HepG2 (cell line): ENCODE results near the gene FGGY. TPM values are rescaled to one million over a fixed set of nuclear protein-coding genes. Genes with fewer than 3 reads are reported as not detected.

Experiments
- ATAC-seq: fragments of 200-7000 bp; cut with Tn5 transposase; 3 replicates; pipeline ENCODE4 v1.9.1; 2020; ENCODE audit warnings: mild to moderate bottlenecking, moderate library complexity
- BruUV-seq: library from RNA; stranded (reverse); fragments of 400-500 nt; replicated peaks from 2 replicates; lab custom pipeline; 2021; lab: Mats Ljungman, UMichigan
- CTCF ChIA-PET: fragments of 300-600 bp; formaldehyde crosslinking; extraction: SDS; loops from one replicate; lab custom pipeline; 2021; ENCODE audit warnings: low total read pairs, inconsistent platforms, low intra/inter-chr PET ratio; lab: Yijun Ruan, JAX
- POLR2A ChIA-PET: fragments of 350-600 bp; sonication (Branson Sonifier 250); formaldehyde crosslinking; loops from one replicate; lab custom pipeline; 2020; ENCODE audit warnings: antibody characterized with exemption, inconsistent platforms; lab: Yijun Ruan, JAX
- DNase-seq: peaks from one replicate; pipeline ENCODE4 v3.0.0-alpha.2; 2015; ENCODE audit warnings: low spot score
- FAIRE-seq: peaks from 3 replicates; lab custom pipeline; 2011; peaks lifted over from hg19 to GRCh38; lab: Jason Lieb, UNC
- H2AFZ ChIP-seq: one replicate; pipeline ENCODE4 v1.6.1; 2011; ENCODE audit warnings: low read length, inconsistent platforms
- H3K27ac ChIP-seq: fragments of 300-600 bp; 3 replicates; pipeline ENCODE4 v1.8.0; 2011; ENCODE audit warnings: mixed run types, mild to moderate bottlenecking, mixed read lengths, low read length, inconsistent platforms; ENCODE audit not compliant: insufficient read depth; ENCODE audit errors: extremely low read length
- H3K27me3 ChIP-seq, 2 experiments: fragments of 200-600 bp in 1 of 2; 2 replicates in 1 of 2; 3 replicates in 1 of 2; pipeline versions ENCODE4 v1.6.0 to v1.8.0; 2011; ENCODE audit warnings: low read length in 2 of 2, mild to moderate bottlenecking in 2 of 2, moderate library complexity in 2 of 2, inconsistent platforms in 1 of 2; ENCODE audit not compliant: insufficient read depth in 2 of 2, control insufficient read depth in 1 of 2
- H3K36me3 ChIP-seq, 2 experiments: fragments of 200-600 bp in 1 of 2; replicated peaks in 1 of 2; 2 replicates in 1 of 2; 3 replicates in 1 of 2; pipeline versions ENCODE4 v1.5.1 to v1.8.0; 2011; ENCODE audit warnings: low read length in 2 of 2, inconsistent platforms in 1 of 2; ENCODE audit not compliant: insufficient read depth in 2 of 2, control insufficient read depth in 1 of 2
- H3K4me1 ChIP-seq: 2 replicates; pipeline ENCODE4 v1.5.1; 2012; ENCODE audit warnings: low read length, inconsistent platforms; ENCODE audit not compliant: insufficient read depth
- H3K4me2 ChIP-seq: 2 replicates; pipeline ENCODE4 v1.6.0; 2011; ENCODE audit warnings: low read depth, low read length, inconsistent platforms
- H3K4me3 ChIP-seq, 3 experiments: fragments of 200-600 bp in 1 of 3; sonication (generic), shearing (Covaris generic) in 1 of 3; replicated peaks in 1 of 3; 2 replicates each; pipeline ENCODE4 v1.5.1; 2011 to 2016; ENCODE audit warnings: low read length in 3 of 3, inconsistent platforms in 2 of 3, low read depth in 2 of 3, mild to moderate bottlenecking in 2 of 3, control low read depth in 1 of 3, mixed read lengths in 1 of 3; ENCODE audit not compliant: insufficient read depth in 1 of 3
- H3K79me2 ChIP-seq: one replicate; pipeline ENCODE4 v1.6.1; 2011; ENCODE audit warnings: low read length, inconsistent platforms; ENCODE audit not compliant: insufficient read depth
- H3K9ac ChIP-seq: 2 replicates; pipeline ENCODE4 v1.6.0; 2011; ENCODE audit warnings: mild to moderate bottlenecking, low read depth, low read length, inconsistent platforms; ENCODE audit not compliant: insufficient read depth
- H3K9me3 ChIP-seq: 2 replicates; pipeline ENCODE4 v1.5.1; 2012; ENCODE audit warnings: mild to moderate bottlenecking, low read length
- H4K20me1 ChIP-seq: 2 replicates; pipeline ENCODE4 v1.6.0; 2011; ENCODE audit warnings: inconsistent platforms, mild to moderate bottlenecking, low read length, moderate library complexity; ENCODE audit not compliant: insufficient read depth
- HDAC1 ChIP-seq: sonication (generic); formaldehyde crosslinking; IDR thresholded peaks from 2 replicates; pipeline ENCODE4 v1.5.1; 2020; ENCODE audit warnings: mild to moderate bottlenecking, missing genetic modification reagents
- MLLT10 ChIP-seq: sonication (generic); formaldehyde crosslinking; IDR thresholded peaks from 2 replicates; pipeline ENCODE4 v1.4.0; 2020; ENCODE audit warnings: missing genetic modification reagents
- NR3C1 ChIP-seq: sonication (generic); formaldehyde crosslinking; IDR thresholded peaks from 2 replicates; pipeline ENCODE4 v1.4.0; 2020; ENCODE audit warnings: missing genetic modification reagents
- ZSCAN29 ChIP-seq: sonication (generic); formaldehyde crosslinking; conservative IDR thresholded peaks from 2 replicates; pipeline ENCODE4 v1.4.0; 2020; ENCODE audit warnings: mild to moderate bottlenecking, missing genetic modification reagents
- WGBS: methylation state at CpG from one replicate; pipeline ENCODE4 v1.1.6; 2017; ENCODE audit warnings: low lambda C conversion rate; 5-methylcytosine and 5-hydroxymethylcytosine counted together
- in situ Hi-C: cut with HindIII; loops from 2 replicates; pipeline ENCODE4 v1.10.0; 2017; ENCODE audit warnings: low pct_unique_long_range_greater_than_20kb; ENCODE audit not compliant: extremely low pct_ligation_motif_present
- intact Hi-C: fragments of 100-400 bp; cut with micrococcal nuclease; formaldehyde crosslinking; loops from one replicate; pipeline ENCODE4 v1.10.0; 2022; ENCODE audit not compliant: unreplicated experiment
- polyA plus RNA-seq, 8 experiments: library from polyadenylated mRNA; depleted of rRNA in 3 of 8; stranded (reverse) in 7 of 8; unstranded in 1 of 8; fragments of >200 nt; fragmentation: Illumina TruSeq in 4 of 8; extraction: Trizol in 4 of 8; gene quantifications; 2 replicates each; pipeline versions ENCODE4 v1.2.1 to v1.2.3, GENCODE V29; 2011 to 2016; ENCODE audit warnings: low read depth in 4 of 8, missing spikeins in 1 of 8, mixed read lengths in 1 of 8; ENCODE audit not compliant: insufficient read depth in 1 of 8
- total RNA-seq, 5 experiments: library from RNA; depleted of rRNA; stranded (reverse); fragments of >200 nt; fragmentation: Illumina TruSeq; extraction: Trizol; gene quantifications; 2 replicates each; pipeline ENCODE4 v1.2.3, GENCODE V29; 2016; ENCODE audit warnings: low read depth in 1 of 5
- TF ChIP-seq, protein P1 (sequence below): sonication (generic); formaldehyde crosslinking; IDR thresholded peaks from 2 replicates; pipeline ENCODE4 v1.4.0; 2020; ENCODE audit warnings: mild to moderate bottlenecking, missing genetic modification reagents
- TF ChIP-seq, protein P2 (sequence below): sonication (generic); formaldehyde crosslinking; IDR thresholded peaks from 2 replicates; pipeline ENCODE4 v1.4.0; 2020; ENCODE audit warnings: missing genetic modification reagents
- TF ChIP-seq, protein P3 (sequence below): sonication (generic); formaldehyde crosslinking; IDR thresholded peaks from 2 replicates; pipeline ENCODE4 v1.5.0; 2020; ENCODE audit warnings: mild to moderate bottlenecking, missing genetic modification reagents, borderline replicate concordance

Gene FGGY
- total and polyA plus RNA-seq, 2 of the 13 experiments (the other 11 are each of a cell fraction or from before 2014, with no cell fraction given), result 15.7 to 27.5 TPM

DNA sequence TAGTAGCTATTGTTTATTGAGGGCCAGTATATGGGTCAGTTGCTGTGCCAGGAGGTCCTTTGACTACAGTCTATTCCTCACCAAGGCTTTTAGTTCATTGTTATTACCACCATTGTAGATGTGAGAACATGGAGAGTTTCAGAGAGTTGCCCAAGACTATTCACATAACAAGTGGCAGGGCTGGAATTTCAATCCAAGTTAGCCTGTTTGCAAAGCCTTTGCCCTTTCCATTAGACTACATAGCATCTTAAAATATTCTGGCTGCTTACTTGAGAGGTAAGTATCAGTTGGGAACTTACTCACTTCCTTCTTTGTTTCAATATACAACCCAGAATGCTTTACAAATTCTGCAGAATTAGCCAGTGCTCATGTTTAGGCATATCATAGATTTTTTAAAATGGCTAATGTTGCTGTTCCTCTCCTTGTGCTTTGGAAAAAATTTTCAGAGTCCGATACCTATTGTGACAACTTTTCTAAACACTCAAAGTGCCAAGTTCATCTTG, 141.2 kb downstream of the FGGY start (continued):
- TF ChIP-seq, protein P1, sequence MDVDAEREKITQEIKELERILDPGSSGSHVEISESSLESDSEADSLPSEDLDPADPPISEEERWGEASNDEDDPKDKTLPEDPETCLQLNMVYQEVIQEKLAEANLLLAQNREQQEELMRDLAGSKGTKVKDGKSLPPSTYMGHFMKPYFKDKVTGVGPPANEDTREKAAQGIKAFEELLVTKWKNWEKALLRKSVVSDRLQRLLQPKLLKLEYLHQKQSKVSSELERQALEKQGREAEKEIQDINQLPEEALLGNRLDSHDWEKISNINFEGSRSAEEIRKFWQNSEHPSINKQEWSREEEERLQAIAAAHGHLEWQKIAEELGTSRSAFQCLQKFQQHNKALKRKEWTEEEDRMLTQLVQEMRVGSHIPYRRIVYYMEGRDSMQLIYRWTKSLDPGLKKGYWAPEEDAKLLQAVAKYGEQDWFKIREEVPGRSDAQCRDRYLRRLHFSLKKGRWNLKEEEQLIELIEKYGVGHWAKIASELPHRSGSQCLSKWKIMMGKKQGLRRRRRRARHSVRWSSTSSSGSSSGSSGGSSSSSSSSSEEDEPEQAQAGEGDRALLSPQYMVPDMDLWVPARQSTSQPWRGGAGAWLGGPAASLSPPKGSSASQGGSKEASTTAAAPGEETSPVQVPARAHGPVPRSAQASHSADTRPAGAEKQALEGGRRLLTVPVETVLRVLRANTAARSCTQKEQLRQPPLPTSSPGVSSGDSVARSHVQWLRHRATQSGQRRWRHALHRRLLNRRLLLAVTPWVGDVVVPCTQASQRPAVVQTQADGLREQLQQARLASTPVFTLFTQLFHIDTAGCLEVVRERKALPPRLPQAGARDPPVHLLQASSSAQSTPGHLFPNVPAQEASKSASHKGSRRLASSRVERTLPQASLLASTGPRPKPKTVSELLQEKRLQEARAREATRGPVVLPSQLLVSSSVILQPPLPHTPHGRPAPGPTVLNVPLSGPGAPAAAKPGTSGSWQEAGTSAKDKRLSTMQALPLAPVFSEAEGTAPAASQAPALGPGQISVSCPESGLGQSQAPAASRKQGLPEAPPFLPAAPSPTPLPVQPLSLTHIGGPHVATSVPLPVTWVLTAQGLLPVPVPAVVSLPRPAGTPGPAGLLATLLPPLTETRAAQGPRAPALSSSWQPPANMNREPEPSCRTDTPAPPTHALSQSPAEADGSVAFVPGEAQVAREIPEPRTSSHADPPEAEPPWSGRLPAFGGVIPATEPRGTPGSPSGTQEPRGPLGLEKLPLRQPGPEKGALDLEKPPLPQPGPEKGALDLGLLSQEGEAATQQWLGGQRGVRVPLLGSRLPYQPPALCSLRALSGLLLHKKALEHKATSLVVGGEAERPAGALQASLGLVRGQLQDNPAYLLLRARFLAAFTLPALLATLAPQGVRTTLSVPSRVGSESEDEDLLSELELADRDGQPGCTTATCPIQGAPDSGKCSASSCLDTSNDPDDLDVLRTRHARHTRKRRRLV (CRISPR knock-in tag), result no peak

DNA sequence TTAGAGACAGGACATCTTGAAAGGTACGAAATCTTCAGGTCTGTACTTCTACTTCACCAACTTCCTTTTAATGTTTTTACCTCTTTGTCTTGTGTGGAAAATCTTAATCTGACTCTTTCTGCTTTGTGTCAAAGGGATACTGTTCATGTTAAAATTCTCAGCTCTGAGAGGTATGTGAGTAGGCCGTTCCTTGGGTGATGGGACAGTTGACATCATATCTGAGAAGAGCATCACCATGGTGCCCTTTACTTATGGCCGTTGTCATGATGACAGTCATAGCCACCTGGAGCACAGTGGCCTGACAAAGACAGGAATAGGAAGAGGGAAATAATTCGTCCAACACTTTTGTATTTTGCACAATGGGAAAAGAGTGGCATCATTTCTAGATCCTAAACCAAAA, 145.6 kb downstream of the FGGY start:
- Histone ChIP-seq H3K79me2 (no peaks in the 10 kb centered on the region), H3K36me3 (no peaks in the 10 kb centered on the region), H3K27me3 (no peaks in the 10 kb centered on the region), H3K9me3 (no peaks in the 10 kb centered on the region), H4K20me1 (no peaks in the 10 kb centered on the region), H3K4me2 (no peak overlapping the region), H3K4me3 (no peak overlapping the region), H2AFZ (no peak overlapping the region), H3K4me1 (peaks cover 15% of the 10 kb centered on the region), H3K9ac (no peak overlapping the region), H3K27ac (no peak overlapping the region)
- WGBS, result 93% methylated on average over 4 of the region's 4 CpGs
- DNase-seq (no peak), ATAC-seq (no peak), FAIRE-seq (no peak)
- intact Hi-C loops, result no loop called here
- ChIA-PET CTCF (no interaction called here), POLR2A (no interaction called here)
- no TSS peak for BruUV-seq
- in situ Hi-C loops, result no loop called here
- no peak for TF ChIP-seq MLLT10
- TF ChIP-seq NR3C1 (CRISPR knock-in tag), result no peak
- no peak for TF ChIP-seq HDAC1 (CRISPR knock-in tag)
- TF ChIP-seq, protein P2, sequence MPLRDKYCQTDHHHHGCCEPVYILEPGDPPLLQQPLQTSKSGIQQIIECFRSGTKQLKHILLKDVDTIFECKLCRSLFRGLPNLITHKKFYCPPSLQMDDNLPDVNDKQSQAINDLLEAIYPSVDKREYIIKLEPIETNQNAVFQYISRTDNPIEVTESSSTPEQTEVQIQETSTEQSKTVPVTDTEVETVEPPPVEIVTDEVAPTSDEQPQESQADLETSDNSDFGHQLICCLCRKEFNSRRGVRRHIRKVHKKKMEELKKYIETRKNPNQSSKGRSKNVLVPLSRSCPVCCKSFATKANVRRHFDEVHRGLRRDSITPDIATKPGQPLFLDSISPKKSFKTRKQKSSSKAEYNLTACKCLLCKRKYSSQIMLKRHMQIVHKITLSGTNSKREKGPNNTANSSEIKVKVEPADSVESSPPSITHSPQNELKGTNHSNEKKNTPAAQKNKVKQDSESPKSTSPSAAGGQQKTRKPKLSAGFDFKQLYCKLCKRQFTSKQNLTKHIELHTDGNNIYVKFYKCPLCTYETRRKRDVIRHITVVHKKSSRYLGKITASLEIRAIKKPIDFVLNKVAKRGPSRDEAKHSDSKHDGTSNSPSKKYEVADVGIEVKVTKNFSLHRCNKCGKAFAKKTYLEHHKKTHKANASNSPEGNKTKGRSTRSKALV (CRISPR knock-in tag), result no peak
- TF ChIP-seq, protein P3, sequence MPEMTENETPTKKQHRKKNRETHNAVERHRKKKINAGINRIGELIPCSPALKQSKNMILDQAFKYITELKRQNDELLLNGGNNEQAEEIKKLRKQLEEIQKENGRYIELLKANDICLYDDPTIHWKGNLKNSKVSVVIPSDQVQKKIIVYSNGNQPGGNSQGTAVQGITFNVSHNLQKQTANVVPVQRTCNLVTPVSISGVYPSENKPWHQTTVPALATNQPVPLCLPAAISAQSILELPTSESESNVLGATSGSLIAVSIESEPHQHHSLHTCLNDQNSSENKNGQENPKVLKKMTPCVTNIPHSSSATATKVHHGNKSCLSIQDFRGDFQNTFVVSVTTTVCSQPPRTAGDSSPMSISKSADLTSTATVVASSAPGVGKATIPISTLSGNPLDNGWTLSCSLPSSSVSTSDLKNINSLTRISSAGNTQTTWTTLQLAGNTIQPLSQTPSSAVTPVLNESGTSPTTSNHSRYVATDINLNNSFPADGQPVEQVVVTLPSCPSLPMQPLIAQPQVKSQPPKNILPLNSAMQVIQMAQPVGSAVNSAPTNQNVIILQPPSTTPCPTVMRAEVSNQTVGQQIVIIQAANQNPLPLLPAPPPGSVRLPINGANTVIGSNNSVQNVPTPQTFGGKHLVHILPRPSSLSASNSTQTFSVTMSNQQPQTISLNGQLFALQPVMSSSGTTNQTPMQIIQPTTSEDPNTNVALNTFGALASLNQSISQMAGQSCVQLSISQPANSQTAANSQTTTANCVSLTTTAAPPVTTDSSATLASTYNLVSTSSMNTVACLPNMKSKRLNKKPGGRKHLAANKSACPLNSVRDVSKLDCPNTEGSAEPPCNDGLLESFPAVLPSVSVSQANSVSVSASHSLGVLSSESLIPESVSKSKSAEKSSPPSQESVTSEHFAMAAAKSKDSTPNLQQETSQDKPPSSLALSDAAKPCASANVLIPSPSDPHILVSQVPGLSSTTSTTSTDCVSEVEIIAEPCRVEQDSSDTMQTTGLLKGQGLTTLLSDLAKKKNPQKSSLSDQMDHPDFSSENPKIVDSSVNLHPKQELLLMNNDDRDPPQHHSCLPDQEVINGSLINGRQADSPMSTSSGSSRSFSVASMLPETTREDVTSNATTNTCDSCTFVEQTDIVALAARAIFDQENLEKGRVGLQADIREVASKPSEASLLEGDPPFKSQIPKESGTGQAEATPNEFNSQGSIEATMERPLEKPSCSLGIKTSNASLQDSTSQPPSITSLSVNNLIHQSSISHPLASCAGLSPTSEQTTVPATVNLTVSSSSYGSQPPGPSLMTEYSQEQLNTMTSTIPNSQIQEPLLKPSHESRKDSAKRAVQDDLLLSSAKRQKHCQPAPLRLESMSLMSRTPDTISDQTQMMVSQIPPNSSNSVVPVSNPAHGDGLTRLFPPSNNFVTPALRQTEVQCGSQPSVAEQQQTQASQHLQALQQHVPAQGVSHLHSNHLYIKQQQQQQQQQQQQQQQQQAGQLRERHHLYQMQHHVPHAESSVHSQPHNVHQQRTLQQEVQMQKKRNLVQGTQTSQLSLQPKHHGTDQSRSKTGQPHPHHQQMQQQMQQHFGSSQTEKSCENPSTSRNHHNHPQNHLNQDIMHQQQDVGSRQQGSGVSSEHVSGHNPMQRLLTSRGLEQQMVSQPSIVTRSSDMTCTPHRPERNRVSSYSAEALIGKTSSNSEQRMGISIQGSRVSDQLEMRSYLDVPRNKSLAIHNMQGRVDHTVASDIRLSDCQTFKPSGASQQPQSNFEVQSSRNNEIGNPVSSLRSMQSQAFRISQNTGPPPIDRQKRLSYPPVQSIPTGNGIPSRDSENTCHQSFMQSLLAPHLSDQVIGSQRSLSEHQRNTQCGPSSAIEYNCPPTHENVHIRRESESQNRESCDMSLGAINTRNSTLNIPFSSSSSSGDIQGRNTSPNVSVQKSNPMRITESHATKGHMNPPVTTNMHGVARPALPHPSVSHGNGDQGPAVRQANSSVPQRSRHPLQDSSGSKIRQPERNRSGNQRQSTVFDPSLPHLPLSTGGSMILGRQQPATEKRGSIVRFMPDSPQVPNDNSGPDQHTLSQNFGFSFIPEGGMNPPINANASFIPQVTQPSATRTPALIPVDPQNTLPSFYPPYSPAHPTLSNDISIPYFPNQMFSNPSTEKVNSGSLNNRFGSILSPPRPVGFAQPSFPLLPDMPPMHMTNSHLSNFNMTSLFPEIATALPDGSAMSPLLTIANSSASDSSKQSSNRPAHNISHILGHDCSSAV (CRISPR knock-in tag), result no peak
- no peak for TF ChIP-seq ZSCAN29 (CRISPR knock-in tag)
